Astrocyte (in vitro differentiated cells and primary cell): ENCODE measurements around the gene PPP1R1A.

ENCODE experiments used
- EZH2 ChIP-seq: IDR thresholded peaks from 2 replicates; pipeline ENCODE4 v1.6.1; 2012; ENCODE audit warnings: mild to moderate bottlenecking, low read length, inconsistent platforms; ENCODE audit not compliant: insufficient read depth
- TF ChIP-seq, protein P1 (sequence below): IDR thresholded peaks from 2 replicates; pipeline ENCODE4 v1.5.1; 2011; ENCODE audit warnings: low read depth, mild to moderate bottlenecking, inconsistent platforms, low read length, moderate library complexity; ENCODE audit not compliant: insufficient read depth

DNA sequence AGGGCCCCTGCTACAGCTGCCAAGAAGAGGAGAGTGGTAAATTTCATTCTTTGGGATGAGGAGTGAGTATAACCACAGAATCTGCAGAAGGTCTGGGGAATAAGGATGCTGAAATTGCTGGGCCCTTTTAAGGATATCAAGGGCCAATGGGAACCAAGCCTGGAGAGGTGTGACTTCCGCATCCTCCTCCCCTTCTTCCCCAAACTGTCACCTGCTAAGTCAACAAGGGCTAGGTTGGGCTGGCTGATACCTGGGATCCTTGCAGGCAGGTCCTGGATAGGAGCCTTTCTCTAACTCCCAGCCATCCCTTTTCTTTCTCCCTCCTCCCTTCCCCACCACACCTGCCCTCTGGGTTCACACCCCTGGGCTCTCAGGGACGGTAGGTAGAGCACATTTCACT is 46.3 kb upstream of the PPP1R1A start, which contains the start of gene LACRT:
- TF ChIP-seq, protein P1, sequence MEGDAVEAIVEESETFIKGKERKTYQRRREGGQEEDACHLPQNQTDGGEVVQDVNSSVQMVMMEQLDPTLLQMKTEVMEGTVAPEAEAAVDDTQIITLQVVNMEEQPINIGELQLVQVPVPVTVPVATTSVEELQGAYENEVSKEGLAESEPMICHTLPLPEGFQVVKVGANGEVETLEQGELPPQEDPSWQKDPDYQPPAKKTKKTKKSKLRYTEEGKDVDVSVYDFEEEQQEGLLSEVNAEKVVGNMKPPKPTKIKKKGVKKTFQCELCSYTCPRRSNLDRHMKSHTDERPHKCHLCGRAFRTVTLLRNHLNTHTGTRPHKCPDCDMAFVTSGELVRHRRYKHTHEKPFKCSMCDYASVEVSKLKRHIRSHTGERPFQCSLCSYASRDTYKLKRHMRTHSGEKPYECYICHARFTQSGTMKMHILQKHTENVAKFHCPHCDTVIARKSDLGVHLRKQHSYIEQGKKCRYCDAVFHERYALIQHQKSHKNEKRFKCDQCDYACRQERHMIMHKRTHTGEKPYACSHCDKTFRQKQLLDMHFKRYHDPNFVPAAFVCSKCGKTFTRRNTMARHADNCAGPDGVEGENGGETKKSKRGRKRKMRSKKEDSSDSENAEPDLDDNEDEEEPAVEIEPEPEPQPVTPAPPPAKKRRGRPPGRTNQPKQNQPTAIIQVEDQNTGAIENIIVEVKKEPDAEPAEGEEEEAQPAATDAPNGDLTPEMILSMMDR, result no peak
- no peak for TF ChIP-seq EZH2
